ENCODE data around the gene SAPCD2.
"Not testable (repeated sequence)": the region's sequence is repeated elsewhere in the genome, so short reads cannot be mapped to it uniquely, and the experiment has no call there.

Gene SAPCD2

DNA sequence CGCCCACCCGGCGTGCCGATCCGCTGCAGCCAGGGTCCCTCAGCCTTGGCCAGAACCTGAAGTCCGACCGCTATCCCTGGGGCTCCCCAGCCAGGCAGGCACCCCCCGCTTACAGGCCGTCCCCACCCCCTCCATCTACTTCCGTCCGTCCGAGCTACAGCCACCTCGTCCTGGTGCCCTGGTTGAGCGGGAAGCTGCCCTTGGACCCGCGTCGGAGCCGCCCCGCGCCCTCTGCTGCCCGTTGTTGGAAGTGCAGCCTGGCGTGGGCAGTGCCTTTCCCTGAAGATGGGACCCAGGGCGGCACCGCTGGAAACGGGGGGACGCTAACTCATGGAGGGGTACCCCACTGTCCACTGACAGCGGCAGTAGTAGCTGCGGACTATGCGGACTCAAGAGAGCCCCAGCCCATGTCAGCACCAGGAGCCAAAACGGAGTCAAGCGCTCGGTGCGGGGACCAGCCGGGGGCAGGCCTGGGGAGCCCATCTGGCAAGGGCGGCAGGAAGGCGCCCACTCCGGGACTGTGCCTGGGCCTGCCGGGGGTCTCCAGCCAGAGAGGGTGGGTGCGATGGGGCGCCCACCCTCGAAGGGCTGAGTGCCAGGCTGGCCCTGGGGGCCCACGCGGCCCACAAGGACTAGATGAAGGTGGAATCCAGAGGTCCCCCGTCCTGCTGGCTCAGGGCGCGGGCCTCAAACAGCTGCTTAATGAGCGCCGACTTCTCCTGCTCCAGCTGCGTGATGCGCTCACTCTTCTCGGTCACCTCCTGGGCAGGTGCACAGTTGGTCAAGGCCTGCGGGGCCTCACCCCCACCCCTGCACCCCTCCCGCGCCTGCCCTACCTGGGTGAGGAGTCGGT, 6.1 kb downstream of the SAPCD2 start:
- H3K27me3 ChIP-seq (ENCODE audit: control insufficient read depth, insufficient read depth, low read length) = peaks cover 9% of the 10 kb centered on the region
- H3K9ac ChIP-seq (ENCODE audit: low read length) = no peak overlapping the region
- H3K9me3 ChIP-seq (ENCODE audit: control insufficient read depth, low read length) = no peaks in the 10 kb centered on the region
- no peak overlapping the region for H3K4me3 ChIP-seq (ENCODE audit: low read length)
- no peaks in the 10 kb centered on the region for H3K36me3 ChIP-seq (ENCODE audit: control insufficient read depth, insufficient read depth, low read length)
- peaks cover 29% of the 10 kb centered on the region for H3K4me1 ChIP-seq (ENCODE audit: control insufficient read depth, insufficient read depth, low read length)

DNA sequence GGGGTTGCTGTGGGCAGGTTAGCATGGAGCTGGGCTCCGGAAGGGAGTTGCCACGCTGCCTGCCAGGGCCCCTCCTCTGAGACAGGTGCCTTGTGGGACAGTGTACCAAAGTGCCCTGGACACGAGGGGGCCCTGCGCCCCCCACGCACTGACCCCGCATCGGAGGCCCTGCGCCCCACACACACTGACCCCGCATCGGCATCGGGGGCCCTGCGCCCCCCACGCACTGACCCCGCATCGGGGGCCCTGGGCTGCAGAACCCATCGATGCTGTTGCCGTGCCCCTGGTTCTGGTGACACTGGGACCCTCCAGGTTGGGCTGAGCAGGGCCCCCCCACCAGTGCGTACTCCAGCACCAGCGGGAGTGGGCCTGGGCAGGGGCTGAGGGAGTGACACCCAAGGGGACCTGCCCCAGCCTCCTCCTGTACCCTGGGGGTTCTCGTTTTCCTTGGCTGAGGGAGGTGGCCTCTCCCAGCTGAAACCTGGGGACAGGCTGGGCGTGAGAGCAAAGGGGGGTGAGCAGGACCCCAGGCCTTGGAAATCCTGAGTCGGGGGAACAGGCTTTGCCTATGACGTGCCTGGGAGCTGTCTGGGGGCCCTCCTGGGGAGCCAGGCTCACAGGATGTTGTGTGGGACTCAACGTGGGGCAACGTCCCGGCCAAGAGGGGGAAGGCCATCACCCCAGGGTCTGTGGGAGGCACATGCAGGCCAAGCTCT, 6.9 kb downstream of the SAPCD2 start:
- H3K36me3 ChIP-seq (ENCODE audit: control insufficient read depth, insufficient read depth, low read length) = no peaks in the 10 kb centered on the region
- peaks cover 21% of the 10 kb centered on the region for H3K4me1 ChIP-seq (ENCODE audit: control insufficient read depth, insufficient read depth, low read length)
- H3K9ac ChIP-seq (ENCODE audit: low read length) = no peak overlapping the region
- no peak overlapping the region for H3K4me3 ChIP-seq (ENCODE audit: low read length)
- peaks cover 6% of the 10 kb centered on the region for H3K27me3 ChIP-seq (ENCODE audit: control insufficient read depth, insufficient read depth, low read length)
- no peaks in the 10 kb centered on the region for H3K9me3 ChIP-seq (ENCODE audit: control insufficient read depth, low read length)

DNA sequence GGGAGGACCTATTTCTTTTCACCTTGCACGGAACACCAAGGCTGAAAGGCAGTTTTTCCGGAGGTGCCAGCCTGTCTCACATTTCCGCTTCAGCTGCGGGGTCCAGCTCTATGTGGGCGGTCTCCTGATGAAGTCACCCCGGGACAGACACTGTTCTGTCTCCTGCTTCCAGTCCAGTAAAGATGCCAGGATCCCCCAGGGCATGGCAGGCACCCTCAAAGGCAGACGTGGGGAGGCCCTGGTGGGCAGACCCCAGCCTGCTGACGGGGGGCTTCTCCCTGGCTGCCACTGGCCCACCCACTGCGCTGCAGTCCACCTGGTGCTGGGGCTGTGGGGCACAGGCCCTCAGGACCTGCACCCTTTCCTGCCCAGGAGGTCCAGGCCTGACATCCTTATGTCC, 7.6 kb downstream of the SAPCD2 start:
- H3K4me3 ChIP-seq (ENCODE audit: low read length); H3K36me3 ChIP-seq (ENCODE audit: control insufficient read depth, insufficient read depth, low read length); H3K9ac ChIP-seq (ENCODE audit: low read length); H3K27me3 ChIP-seq (ENCODE audit: control insufficient read depth, insufficient read depth, low read length); H3K9me3 ChIP-seq (ENCODE audit: control insufficient read depth, low read length): not testable (repeated sequence)
- H3K4me1 ChIP-seq (ENCODE audit: control insufficient read depth, insufficient read depth, low read length) = peaks cover 15% of the 10 kb centered on the region

DNA sequence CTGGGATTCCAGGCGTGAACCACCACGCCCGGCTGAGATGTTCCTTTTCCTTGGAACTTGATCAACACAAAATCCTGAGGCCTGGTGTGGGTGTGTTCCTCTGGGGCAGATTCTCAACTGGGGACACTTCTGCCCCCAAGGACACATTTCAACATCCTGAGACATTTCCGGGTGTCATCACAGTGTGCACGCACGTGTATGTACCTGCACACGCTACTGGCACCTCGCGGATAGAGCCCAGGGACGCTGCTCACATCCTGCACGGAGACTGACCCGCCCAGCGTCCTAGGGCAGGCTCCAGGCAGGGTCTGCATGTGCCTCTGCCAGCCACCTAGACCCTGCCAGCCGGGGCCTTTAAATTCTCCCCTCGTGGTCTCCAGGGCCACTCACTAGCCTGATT, 8.0 kb downstream of the SAPCD2 start:
- Histone ChIP-seq H3K9ac (ENCODE audit: low read length) (no peak overlapping the region), H3K27me3 (ENCODE audit: control insufficient read depth, insufficient read depth, low read length) (no peaks in the 10 kb centered on the region), H3K9me3 (ENCODE audit: control insufficient read depth, low read length) (no peaks in the 10 kb centered on the region), H3K36me3 (ENCODE audit: control insufficient read depth, insufficient read depth, low read length) (no peaks in the 10 kb centered on the region), H3K4me1 (ENCODE audit: control insufficient read depth, insufficient read depth, low read length) (peaks cover 17% of the 10 kb centered on the region), H3K4me3 (ENCODE audit: low read length) (no peak overlapping the region)

DNA sequence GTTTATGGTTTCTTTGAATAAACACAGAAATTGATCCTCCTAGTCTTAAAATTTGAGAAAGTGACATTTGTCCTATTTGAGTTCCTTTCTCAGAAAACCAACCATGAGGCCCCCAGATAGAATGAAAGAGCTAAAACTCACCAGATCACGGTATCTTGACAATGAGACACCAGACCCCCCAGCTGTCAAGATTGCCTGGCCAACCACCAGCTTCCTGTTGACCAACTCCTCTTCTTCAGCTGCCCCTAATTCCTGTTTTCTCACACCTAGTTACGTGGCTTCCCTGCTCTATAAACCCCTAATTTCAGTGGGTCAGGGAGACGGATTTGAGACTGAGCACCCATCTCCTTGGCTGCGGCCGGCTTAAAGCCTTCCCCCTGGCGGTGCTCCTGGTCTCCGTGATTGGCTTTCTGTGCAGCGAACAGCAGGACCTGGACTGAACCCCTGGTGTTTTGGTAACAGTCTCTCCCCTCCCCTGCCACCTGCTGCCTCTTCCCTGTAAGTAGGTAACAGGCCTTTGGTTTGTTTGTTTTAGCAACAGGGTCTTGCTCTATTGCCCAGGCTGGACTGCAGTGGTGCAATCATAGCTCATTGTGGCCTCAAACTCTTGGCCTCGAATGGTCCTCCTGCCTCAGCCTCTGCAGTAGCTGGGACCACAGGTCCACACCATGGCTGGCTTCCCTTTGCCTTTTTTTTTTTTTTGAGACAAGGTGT, 11.7 kb downstream of the SAPCD2 start:
- H3K27me3 ChIP-seq (ENCODE audit: control insufficient read depth, insufficient read depth, low read length) = peaks cover 4% of the 10 kb centered on the region
- no peaks in the 10 kb centered on the region for H3K36me3 ChIP-seq (ENCODE audit: control insufficient read depth, insufficient read depth, low read length)
- no peak overlapping the region for H3K4me3 ChIP-seq (ENCODE audit: low read length)
- peaks cover 36% of the 10 kb centered on the region for H3K4me1 ChIP-seq (ENCODE audit: control insufficient read depth, insufficient read depth, low read length)
- H3K9me3 ChIP-seq (ENCODE audit: control insufficient read depth, low read length) = no peaks in the 10 kb centered on the region
- no peak overlapping the region for H3K9ac ChIP-seq (ENCODE audit: low read length)

DNA sequence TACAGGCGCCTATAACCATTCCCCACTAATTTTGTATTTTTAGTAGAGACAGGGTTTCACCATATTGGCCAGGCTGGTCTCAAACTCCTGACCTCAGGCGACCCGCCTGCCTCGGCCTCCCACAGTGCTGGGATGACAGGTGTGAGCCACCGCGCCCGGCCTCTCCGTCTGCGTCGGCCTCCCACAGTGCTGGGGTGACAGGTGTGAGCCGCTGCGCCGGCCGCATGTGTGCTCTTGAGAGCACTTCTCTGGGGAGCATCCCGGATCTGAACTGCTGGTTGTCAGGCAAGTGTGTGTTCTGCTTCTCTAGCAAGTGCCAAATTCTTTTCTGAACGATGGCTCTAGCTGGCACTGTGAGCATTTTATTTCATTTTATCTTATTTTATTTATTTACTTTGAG, 12.8 kb downstream of the SAPCD2 start:
- Histone ChIP-seq H3K9ac (ENCODE audit: low read length) (no peak overlapping the region), H3K4me1 (ENCODE audit: control insufficient read depth, insufficient read depth, low read length) (peaks cover 44% of the 10 kb centered on the region), H3K36me3 (ENCODE audit: control insufficient read depth, insufficient read depth, low read length) (no peaks in the 10 kb centered on the region), H3K27me3 (ENCODE audit: control insufficient read depth, insufficient read depth, low read length) (peaks cover 12% of the 10 kb centered on the region), H3K4me3 (ENCODE audit: low read length) (no peak overlapping the region), H3K9me3 (ENCODE audit: control insufficient read depth, low read length) (no peaks in the 10 kb centered on the region)

DNA sequence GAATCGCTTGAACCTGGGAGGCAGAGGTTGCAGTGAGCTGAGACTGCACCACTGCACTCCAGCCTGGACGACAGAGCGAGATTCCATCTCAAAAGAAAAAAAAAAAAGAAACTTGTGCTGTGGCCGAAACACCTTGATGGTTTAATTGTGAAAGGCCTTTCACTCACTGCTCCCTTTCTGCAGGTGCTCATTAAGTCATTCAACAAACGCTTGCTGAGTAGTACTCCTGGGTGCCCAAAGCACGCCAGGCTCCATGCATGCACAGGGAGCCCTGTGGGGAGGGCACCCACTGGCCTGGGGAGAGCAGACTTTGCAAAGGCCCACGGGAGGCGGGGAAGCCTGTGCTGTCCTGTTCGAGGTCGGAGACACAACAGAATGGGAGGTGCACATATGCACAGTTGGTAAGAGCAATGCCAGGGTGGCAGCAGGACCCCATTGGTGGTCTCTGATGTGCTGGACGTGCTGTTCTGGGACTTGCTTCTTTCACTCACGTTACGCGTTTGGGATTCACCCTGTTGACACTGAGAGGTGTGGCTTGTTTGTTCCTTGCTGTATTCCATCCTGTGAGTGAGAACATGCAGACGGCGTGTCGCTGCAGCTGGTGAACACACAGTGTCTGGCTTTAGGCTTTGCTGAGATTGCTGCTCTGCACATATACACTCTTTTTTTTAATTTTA, 13.5 kb downstream of the SAPCD2 start:
- Histone ChIP-seq H3K4me1 (ENCODE audit: control insufficient read depth, insufficient read depth, low read length) (peaks cover 44% of the 10 kb centered on the region), H3K27me3 (ENCODE audit: control insufficient read depth, insufficient read depth, low read length) (peaks cover 17% of the 10 kb centered on the region), H3K9ac (ENCODE audit: low read length) (no peak overlapping the region), H3K4me3 (ENCODE audit: low read length) (no peak overlapping the region), H3K36me3 (ENCODE audit: control insufficient read depth, insufficient read depth, low read length) (no peaks in the 10 kb centered on the region), H3K9me3 (ENCODE audit: control insufficient read depth, low read length) (no peaks in the 10 kb centered on the region)

DNA sequence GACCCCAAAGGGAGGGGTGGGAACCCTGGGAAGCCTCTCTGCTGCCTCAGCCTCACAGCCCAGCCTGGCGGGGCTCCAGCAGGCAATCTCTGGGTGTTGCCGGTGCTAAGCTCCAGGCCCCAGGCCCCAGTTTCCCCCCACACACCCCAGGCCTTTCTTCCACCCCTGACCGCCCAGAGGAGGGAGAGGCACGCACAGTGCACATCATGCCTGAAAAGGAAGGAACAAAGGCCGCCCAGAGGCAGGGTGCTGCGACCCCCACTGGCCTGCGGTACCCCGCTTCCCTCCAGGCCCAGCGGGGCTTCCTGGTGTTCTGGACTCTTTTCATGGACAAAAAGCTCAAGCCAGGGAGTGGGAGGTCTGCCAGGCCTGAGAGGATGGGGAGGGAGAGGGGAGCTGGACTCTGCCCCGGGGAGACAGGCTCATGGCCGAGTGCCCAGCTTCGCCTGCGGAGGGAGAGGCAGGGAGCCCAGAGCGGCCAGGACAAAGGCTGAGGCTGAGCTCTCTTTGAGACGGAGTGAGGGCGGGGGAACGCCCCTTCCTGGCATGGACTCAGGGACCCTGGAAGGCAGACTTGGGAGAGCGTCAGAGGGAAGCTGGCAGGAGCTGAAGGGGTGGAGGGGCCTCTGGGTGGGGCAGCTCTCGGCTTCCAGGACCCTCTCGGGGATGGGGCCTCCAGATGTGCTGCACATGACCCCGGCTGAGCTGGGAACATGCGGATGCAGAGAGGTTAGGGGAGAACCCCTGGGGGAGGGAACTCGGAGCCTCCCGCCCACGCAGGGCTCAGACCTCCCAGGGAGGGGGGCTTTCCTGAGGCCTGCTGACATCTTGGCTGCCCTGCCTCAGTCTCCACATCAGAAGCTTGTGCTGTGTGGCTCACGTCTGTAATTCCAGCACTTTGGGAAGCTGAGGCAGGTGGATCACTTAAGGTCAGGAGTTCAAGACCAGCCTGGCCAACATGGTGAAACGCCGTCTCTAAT, 14.7 kb downstream of the SAPCD2 start:
- H3K9me3 ChIP-seq (ENCODE audit: control insufficient read depth, low read length) = no peaks in the 10 kb centered on the region
- peak overlapping the region; percentile 73 for H3K9ac ChIP-seq (ENCODE audit: low read length)
- no peaks in the 10 kb centered on the region for H3K36me3 ChIP-seq (ENCODE audit: control insufficient read depth, insufficient read depth, low read length)
- H3K27me3 ChIP-seq (ENCODE audit: control insufficient read depth, insufficient read depth, low read length) = peaks cover 17% of the 10 kb centered on the region
- H3K4me3 ChIP-seq (ENCODE audit: low read length) = no peak overlapping the region
- peaks cover 44% of the 10 kb centered on the region for H3K4me1 ChIP-seq (ENCODE audit: control insufficient read depth, insufficient read depth, low read length)

DNA sequence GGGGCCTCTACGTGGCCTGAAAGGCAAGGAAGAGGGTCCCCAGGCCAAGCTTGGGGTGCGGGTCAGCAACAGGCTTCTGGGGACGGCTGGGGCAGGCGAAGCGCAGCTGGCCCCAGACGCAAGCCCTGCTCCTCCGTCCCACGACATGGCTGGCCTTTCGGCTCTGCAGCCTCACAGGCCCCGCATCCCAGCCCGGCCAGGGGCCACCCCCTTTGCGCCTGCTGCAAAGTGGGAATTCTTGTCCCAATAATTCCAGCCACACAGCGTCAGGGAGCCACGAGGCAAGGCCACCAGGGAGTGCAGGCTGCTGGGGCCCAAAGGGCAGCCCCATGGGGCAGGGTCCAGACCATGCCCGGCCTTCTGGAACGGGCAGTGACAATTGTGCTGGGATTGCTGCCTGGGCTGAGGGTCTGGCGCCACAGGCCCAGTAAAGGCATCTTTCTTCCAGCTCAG, 15.4 kb downstream of the SAPCD2 start:
- Histone ChIP-seq H3K9ac (ENCODE audit: low read length) (peak overlapping the region; percentile 73), H3K4me3 (ENCODE audit: low read length) (no peak overlapping the region), H3K27me3 (ENCODE audit: control insufficient read depth, insufficient read depth, low read length) (peaks cover 18% of the 10 kb centered on the region), H3K9me3 (ENCODE audit: control insufficient read depth, low read length) (no peaks in the 10 kb centered on the region), H3K36me3 (ENCODE audit: control insufficient read depth, insufficient read depth, low read length) (no peaks in the 10 kb centered on the region), H3K4me1 (ENCODE audit: control insufficient read depth, insufficient read depth, low read length) (peaks cover 44% of the 10 kb centered on the region)

DNA sequence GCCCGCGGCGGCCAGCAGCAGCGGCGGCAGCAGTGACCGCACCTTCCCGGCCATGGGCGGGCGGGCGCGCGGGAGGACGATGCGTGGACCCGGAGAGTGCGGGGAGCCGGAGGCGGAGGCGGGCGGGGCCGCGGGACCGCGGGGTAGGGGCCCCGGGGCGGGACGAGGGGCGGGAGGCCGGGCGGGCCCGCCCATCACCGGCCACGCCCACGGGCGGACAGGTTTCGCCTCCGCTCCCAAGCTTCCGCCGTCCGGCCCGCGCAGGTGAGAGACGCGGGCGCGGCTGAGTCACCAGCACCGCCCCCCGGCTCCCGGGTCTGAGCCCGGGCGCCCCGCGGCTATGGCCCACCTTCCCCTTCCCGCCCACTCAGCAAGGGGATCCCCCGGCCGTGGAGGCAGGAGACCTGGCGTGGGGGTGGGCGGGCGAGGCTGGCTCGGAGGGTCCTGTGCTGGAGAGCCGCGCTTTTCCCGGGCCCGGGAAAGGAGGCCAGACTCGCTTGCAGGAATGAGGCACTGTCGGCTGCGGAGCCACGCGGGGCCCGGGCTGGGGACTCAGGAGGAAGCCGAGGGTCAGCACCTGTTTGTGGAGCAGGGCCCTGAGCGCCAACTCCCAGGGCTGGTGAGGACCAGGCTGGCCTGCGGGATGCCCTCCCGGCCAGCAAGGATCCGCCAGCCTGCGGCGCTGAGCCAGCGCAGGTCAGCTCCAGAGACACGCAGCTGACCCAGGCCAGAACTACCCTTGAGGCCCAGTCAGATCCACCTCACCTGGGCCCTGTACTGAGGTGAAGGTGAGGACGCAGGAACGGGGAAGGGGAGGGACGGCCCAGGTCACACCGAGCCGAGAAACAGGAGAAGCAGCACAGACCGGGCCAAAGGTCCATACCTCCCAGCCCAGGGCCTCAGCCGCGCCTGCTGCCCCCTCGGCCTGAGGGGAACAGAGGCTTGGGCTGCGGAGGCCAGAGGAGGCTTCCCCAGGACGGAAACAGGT, 16.1 kb downstream of the SAPCD2 start, which contains the start of gene ENTPD2:
Gene ENTPD2 (minus strand): TSS at position 118 of the 988 bp plus-strand sequence. CDS start 64 bp downstream, at position 54.
- Histone ChIP-seq H3K4me1 (ENCODE audit: control insufficient read depth, insufficient read depth, low read length) (peaks cover 47% of the 10 kb centered on the region), H3K36me3 (ENCODE audit: control insufficient read depth, insufficient read depth, low read length) (no peaks in the 10 kb centered on the region), H3K9me3 (ENCODE audit: control insufficient read depth, low read length) (no peaks in the 10 kb centered on the region), H3K4me3 (ENCODE audit: low read length) (no peak within 1 kb of the TSS), H3K9ac (ENCODE audit: low read length) (peak within 1 kb of the TSS; percentile 73), H3K27me3 (ENCODE audit: control insufficient read depth, insufficient read depth, low read length) (peaks cover 25% of the 10 kb centered on the region)
